Smooth muscle cell of the pulmonary artery (primary cell): ENCODE data around the gene RAPGEF5. TPM values are rescaled to one million over a fixed set of nuclear protein-coding genes. Genes with fewer than 3 reads are reported as not detected.

ENCODE experiments used
- total RNA-seq: library from RNA; depleted of rRNA; stranded (reverse); fragments of >200 nt; gene quantifications from 2 replicates; pipeline ENCODE4 v1.2.3, GENCODE V29; 2014

RAPGEF5 gene, protein sequence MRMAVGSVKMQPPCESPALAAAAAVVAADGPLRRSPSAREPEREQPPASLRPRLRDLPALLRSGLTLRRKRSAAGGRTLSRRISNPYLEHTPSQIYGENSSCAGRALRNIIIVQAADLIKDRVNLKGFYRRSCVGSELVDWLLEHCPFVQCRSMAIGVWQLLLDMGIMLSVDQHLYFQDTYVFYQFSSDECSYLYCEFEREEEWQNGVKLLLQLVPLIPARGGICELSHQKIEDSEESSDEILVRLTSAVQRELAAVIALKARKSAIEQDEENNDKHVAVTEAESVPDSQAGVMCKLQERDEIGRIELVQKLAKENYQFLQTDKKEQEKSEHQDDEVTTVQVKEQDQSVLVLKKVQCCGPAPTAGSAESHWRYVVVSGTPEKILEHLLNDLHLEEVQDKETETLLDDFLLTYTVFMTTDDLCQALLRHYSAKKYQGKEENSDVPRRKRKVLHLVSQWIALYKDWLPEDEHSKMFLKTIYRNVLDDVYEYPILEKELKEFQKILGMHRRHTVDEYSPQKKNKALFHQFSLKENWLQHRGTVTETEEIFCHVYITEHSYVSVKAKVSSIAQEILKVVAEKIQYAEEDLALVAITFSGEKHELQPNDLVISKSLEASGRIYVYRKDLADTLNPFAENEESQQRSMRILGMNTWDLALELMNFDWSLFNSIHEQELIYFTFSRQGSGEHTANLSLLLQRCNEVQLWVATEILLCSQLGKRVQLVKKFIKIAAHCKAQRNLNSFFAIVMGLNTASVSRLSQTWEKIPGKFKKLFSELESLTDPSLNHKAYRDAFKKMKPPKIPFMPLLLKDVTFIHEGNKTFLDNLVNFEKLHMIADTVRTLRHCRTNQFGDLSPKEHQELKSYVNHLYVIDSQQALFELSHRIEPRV
- total RNA-seq, result 23.8 and 35.8 TPM in 2 replicates

GRCh38 chr7:22356701-22357310 is at the start of gene RAPGEF5:
Gene RAPGEF5 (minus strand): TSS chr7:22357154. CDS start chr7:22357060, 94 bp downstream.

Other genes starting within 250 kb of the RAPGEF5 start
- gene STEAP1B, start 143.0 kb upstream of the RAPGEF5 start, total RNA-seq, result 13.3 and 23.4 TPM in 2 replicates